GM19372 (cell line): ENCODE data around the gene CEP104.

Experiments
- ATAC-seq: cut with Tn5 transposase; IDR thresholded peaks from one replicate; pipeline ENCODE4 v1.9.1; 2021; ENCODE audit warnings: mild to moderate bottlenecking, low read depth, moderate library complexity; ENCODE audit not compliant: unreplicated experiment

Gene CEP104

DNA sequence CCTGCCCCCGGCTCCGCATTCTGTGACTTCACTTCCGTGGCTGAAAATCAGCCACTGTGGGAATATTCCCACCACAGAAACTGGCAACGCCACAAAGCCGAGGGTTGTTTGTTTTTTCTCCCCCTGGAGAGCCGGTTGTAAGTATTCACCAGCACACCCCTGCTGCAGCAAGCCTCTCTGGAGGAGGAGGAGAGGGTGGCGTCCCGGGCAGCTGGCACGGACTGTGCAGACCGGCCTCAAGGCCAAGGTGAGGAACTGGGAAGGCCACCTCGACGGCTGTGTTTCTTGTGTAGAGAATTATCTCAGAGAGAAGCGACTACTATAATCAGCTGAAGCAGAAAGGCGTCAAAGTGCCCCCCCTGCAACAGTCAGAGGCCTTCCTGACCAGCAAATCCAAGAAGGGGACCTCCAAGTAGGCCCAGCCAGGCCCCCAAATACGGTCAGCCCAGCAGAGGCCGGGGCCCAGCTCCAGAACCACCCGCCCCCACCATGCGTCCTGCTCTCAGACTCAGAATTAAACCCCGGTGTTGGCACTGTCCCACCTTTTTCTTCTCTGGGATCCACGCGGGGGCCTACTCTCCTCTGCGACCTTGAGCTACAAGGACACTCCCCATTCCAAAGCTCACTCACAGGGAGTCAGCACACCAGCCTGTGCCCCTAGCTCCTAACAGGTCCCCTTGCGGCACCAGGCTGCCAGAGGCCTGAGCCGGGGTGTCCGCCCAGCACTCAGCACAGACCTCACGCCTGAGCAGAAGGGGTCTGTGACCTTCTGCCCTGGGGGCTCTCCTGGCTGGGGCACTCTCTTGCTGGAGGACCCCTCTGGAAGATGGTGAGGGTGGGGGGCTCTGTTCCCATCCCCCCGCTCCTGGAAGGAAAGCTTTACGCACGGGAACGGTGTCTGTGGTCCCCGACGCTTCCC lies 85.6 kb downstream of the CEP104 start:
- ATAC-seq: no peak

DNA sequence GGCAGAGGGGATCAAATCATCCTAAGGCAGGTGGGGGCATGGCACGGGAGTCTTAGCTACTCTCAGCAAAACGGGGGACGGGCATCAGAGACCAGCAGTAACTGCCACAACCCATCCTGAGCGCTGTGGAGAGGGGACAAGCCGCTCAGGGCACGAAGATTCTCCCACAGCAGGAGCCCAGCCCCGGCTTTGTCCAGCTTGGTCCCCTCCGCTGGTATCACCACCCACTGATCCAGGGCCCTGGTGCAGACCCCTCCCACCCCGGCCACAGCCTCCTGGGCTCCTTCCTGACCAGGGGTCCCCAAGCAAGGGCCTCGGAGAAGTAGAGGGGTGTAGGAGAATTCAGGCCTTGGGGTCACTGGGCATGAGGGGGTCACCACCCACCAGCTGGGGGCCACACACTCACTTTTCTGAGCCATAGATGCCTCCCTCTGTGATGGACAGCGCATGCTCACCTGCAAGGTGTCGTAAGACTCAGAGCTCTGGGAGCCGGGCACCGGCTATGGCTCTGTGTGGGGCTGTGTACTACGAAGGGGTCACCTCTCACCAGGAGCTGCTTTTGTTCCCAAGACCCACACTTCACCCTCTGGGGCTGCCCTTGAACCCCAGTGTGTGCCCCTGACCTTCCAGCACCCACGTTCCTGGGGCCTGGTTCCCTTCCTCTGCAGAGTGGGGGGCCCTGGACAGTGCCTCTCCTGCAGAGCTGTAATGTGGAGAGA lies 86.8 kb downstream of the CEP104 start:
- no peak for ATAC-seq

DNA sequence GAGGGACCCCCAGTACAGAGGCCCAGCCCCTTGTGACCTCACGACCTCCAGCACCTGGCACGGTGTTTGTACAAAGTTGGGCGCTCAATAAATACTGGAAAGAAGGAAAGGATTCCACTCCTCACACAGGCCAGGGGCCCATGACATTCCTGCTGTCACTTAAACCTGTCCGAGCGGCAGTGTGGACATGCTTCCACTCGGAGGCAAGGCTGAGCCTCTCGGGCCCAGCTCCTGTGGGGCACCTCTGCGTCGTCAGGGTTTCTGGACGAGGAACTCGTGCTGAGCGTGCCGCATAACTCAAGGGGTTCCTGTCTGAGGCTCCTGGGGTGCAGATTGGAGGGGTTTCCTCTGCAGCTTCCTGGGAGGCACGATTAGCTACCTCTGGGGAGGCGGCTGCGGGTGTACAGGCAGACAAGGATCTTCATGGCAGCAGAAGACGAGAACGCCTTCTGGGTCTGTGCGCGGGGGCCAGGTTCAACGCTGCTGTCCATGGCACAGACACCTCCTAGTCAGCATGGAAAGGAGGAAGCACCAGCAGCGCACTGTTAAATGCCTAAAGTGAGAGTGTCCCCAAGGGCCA lies 88.1 kb downstream of the CEP104 start:
- no peak for ATAC-seq

DNA sequence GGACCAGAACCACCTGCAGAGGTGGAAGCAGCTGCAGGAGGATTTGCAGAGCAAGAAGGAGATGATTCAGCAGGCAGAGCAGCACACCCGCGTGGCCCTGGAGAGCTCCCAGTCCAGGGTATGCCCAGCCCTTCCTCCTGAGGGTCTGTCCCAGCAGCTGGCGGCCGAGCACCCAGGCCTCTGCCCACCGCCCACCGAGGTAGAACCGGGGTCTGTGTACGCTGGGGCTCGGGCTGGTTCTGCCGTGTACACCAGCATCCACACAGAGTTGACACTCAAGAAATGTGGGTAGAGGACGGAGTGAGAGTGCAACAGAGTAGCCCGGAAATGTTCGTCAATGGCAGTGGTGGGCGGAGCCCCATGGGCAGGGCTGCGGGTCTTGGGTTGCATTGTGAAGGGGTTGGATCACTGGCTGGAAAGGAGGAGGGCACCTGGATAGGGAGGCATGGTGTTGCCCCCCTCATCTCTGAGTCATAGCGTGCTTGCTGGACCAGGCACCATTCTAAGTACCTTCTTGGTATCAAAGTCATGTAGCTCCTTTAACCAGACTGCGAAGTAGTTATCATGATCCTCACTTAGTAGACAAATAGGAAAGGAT lies 89.6 kb downstream of the CEP104 start:
- no peak for ATAC-seq

DNA sequence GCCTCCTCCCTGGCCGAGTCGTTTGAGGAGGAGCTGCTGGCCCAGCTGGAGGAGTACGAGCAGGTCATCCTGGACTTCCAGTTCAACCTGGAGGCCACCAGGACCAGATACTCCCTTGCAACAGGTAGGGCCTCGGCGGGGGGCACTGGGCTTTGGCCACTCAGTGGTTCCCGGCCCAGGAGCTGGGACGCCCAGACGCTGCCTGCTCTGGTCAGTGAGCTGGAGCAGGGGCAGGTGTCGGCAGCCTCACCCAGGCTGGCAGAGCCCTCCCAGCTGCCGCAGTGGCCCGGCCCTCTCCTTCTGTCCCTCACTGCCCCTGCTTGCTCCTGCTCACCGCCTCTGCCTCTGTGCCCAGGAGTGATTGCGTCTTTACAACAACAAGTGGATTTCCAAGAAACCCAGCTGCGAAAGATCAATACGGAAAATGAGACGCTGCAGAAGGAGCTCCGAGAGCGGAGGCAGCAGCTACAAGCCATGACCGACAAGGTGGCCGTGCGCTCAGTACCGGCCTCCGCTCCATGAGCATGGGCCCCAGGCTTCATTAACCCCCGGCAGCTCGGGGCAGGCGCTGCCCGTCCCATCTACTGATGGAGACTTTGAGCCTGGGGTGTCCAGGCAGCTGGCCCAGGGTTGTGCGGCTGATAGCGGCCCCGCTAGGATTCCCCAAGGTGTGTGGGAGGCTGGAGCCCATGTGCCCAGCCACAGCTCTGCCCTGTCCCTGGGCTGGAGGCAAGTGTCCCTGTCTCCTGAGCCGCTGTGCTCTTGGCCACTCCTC lies 93.5 kb downstream of the CEP104 start:
- no peak for ATAC-seq

DNA sequence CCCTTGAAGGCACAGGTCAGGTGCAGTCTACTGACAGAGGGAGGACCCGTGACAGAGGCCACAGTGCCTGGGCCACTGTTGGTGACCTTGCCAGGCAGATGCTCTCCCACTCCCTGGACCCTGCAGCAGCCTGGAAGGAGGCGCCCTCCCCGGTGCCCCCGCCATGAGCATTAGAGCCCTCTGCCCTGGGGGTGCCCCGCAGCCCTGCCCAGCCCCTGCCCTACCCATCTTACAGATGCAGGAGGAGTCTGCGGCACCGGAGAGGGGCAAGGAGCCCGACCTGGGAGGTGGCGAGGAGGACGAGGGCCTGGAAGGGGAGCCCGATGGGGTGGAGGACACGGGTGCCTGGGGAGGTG lies 94.2 kb downstream of the CEP104 start:
- no peak for ATAC-seq

DNA sequence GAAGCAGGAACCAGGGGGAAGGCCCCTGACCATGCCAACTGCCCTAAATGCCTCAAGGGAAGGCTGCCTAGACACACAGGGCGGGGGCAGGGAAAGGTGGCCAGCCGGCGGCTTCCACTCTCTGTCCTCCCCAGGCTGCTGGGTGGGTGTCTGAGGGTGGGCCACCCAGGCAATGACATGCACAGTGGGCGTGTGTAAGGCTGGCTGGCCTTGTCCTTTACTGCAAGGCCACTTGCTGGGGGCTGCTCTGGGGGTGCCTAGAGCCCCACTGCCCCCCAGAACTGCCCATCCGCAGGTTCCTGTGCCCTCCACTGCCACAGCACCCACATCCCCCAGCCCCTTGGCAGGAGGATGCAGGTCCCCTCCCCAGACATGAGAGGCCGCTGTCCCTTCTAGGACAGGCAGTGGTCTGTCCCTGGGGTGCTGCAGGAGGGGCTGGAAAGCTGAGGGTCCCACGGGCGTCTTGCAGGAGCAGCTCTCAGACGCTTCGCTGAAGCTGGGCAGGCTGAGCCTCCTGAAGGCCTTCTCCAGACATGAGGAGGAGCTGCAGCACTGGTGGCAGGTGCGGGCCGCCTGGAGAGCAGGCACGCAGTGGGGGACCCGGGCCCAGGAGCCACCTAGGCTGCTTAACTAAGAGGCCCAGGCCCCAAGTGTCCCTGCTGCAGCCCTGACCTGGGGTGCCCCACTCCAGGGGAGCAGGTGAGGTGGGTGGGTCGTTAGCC lies 94.7 kb downstream of the CEP104 start:
- no peak for ATAC-seq
